ENCODE results near the gene ARHGAP33. TPM values are rescaled to one million over a fixed set of nuclear protein-coding genes. Genes with fewer than 3 reads are reported as not detected.

The ARHGAP33 gene
- total and polyA plus RNA-seq, 2 of the 8 experiments (the other 6 are each of a cell fraction or from before 2014, with no cell fraction given) = 6.5 to 25.2 TPM

GRCh38 chr19:35812220-35813042 lies 37.1 kb downstream of the ARHGAP33 start, which contains the start of gene PRODH2:
TSS of gene PRODH2 (minus strand) at chr19:35812845. CDS start at chr19:35812805, 40 bp downstream.
- Histone ChIP-seq H4K8ac (ENCODE audit: extremely low read depth, insufficient read depth, low read length) (peak within 1 kb of the TSS; percentile 51), H3K79me2 (ENCODE audit: control insufficient read depth in 1 of 2, insufficient read depth in 2 of 2, low read length in 2 of 2) (no peaks in the 10 kb centered on the region), H3K27me3 (replicated peaks in 1 of 4; ENCODE audit: control insufficient read depth in 3 of 4, extremely low read depth in 1 of 4, insufficient read depth in 3 of 4, low read length in 3 of 4) (no peaks in the 10 kb centered on the region), H2BK15ac (ENCODE audit: low read length) (no peak within 1 kb of the TSS), H2BK5ac (ENCODE audit: low read depth, low read length) (0 out of 2 replicates have a peak within 1 kb of the TSS, but pooled peaks have one; percentile 35), H4K20me1 (replicated peaks in 1 of 2; ENCODE audit: control insufficient read depth in 1 of 2, insufficient read depth in 2 of 2, low read length in 2 of 2) (no peaks in the 10 kb centered on the region), H3K9me3 (ENCODE audit: insufficient read depth in 2 of 2, low read depth in 1 of 2, low read length in 1 of 2) (no peaks in the 10 kb centered on the region), H3K14ac (ENCODE audit: insufficient read length) (no peak within 1 kb of the TSS), H3K23me2 (ENCODE audit: low read depth, low read length) (no peaks in the 10 kb centered on the region), H3K56ac (replicated peaks; ENCODE audit: insufficient read length, low read depth, low read length) (no peak within 1 kb of the TSS), H3K4me1 (replicated peaks in 1 of 4; ENCODE audit: control insufficient read depth in 3 of 4, insufficient read depth in 4 of 4, low read length in 3 of 4) (peaks cover 0 to 6% (median 1%) of the 10 kb centered on the region in 4 experiments; a peak in 4 of 7 replicates), H2BK120ac (replicated peaks; ENCODE audit: low read depth, low read length) (no peak within 1 kb of the TSS), H2AK5ac (ENCODE audit: low read depth, low read length) (no peak within 1 kb of the TSS), H2BK12ac (ENCODE audit: low read depth, low read length) (no peak within 1 kb of the TSS; the same call in 1 of the 2 replicates), H3K23ac (ENCODE audit: insufficient read length) (no peak within 1 kb of the TSS), H3K79me1 (ENCODE audit: low read depth, low read length) (no peaks in the 10 kb centered on the region), H3K27ac (ENCODE audit: low read depth, low read length) (no peak within 1 kb of the TSS), H2AFZ (ENCODE audit: low read length) (0 out of 2 replicates have a peak within 1 kb of the TSS, but pooled peaks have one; percentile 13), H3K4me2 (ENCODE audit: insufficient read depth in 1 of 2, low read depth in 2 of 2, low read length in 2 of 2) (no peak within 1 kb of the TSS), H3K18ac (ENCODE audit: extremely low read depth, low read length) (no peak within 1 kb of the TSS), H3K9ac (replicated peaks in 1 of 4; ENCODE audit: extremely low read depth in 1 of 4, low read depth in 3 of 4, low read length in 3 of 4) (no peak within 1 kb of the TSS), H2BK20ac (ENCODE audit: low read length) (no peak within 1 kb of the TSS), H3K4me3 (ENCODE audit: extremely low read depth in 1 of 4, insufficient read depth in 2 of 4, low read depth in 3 of 4, low read length in 4 of 4) (no peak within 1 kb of the TSS), H4K5ac (ENCODE audit: insufficient read length, low read depth, low read length) (no peak within 1 kb of the TSS), H3K36me3 (ENCODE audit: control insufficient read depth in 2 of 4, insufficient read depth in 4 of 4, low read length in 3 of 4) (no peaks in the 10 kb centered on the region), H3K4ac (replicated peaks; ENCODE audit: insufficient read length, low read depth, low read length) (no peak within 1 kb of the TSS), H4K91ac (replicated peaks; ENCODE audit: insufficient read length, low read length) (no peak within 1 kb of the TSS)
- FAIRE-seq = no peak
- no peak for DNase-seq (ENCODE audit: low read depth in 1 of 2, low spot score in 2 of 2)
- ChIA-PET POLR2A (ENCODE audit: partially characterized antibody) (interaction anchor here (0.8 to 1.1 kb wide), 3 partner anchors 45 to 99 kb away, joined by 3 read pairs; no protein-coding TSS in a partner anchor), CTCF (ENCODE audit: partially characterized antibody) (interaction anchor here (1.1 to 1.5 kb wide), 6 partner anchors 8 to 64 kb away, joined by 3 to 5 read pairs (median 3); partner anchors contain the start of gene LIN37)
- WGBS, 2 experiments (ENCODE audit: extremely low coverage in 1 of 2, insufficient coverage in 1 of 2, insufficient read length in 1 of 2, insufficient replicate concordance in 2 of 2, low coverage in 1 of 2, low lambda C conversion rate in 2 of 2, missing lambda C conversion rate in 1 of 2) = 85% methylated on average over 25 of the region's 26 CpGs; no CpG with 5 or more reads in 1 of the 2 experiments
- no peak for TF ChIP-seq RAD21 (IDR thresholded peaks at IDR 0.05 in 1 of 2, conservative IDR thresholded peaks at IDR 0.05 in 1 of 2; ENCODE audit: low read depth in 2 of 2, low read length in 2 of 2)
- TF ChIP-seq CTCF (IDR thresholded peaks at IDR 0.05; ENCODE audit: control extremely low read depth in 1 of 3, insufficient read depth in 1 of 3, low read depth in 1 of 3, low read length in 3 of 3) = peak in 1 of 3 experiments; percentile 6; a peak in 1 of 4 replicates
